Measurements from ENCODE around the gene HIP1R. TPM values are rescaled to one million over a fixed set of nuclear protein-coding genes. Genes with fewer than 3 reads are reported as not detected.

The HIP1R gene
- polyA plus RNA-seq, 3 donors: 0.09 to 0.60 TPM; not detected in 1

DNA sequence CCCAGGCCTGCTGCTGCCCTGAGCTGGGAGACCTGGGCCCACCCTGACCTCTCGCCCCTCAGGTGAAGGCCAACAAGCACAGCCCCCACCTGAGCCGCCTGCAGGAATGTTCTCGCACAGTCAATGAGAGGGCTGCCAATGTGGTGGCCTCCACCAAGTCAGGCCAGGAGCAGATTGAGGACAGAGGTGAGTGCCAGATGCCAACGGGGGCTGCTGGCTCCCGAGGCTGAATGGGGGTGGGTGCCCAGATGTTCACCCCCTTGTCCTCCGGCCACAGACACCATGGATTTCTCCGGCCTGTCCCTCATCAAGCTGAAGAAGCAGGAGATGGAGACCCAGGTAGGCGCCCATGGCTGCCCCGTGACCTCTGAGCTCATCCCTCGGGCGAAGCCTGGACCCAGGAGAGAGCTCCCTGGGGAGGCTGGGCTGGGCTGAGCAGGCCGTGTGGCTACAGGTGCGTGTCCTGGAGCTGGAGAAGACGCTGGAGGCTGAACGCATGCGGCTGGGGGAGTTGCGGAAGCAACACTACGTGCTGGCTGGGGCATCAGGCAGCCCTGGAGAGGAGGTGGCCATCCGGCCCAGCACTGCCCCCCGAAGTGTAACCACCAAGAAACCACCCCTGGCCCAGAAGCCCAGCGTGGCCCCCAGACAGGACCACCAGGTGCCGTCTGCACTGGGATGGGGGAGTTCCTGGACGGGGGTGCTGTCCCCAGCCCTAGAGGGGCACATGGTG, 25.8 kb downstream of the HIP1R start:
- TF ChIP-seq, protein P1, sequence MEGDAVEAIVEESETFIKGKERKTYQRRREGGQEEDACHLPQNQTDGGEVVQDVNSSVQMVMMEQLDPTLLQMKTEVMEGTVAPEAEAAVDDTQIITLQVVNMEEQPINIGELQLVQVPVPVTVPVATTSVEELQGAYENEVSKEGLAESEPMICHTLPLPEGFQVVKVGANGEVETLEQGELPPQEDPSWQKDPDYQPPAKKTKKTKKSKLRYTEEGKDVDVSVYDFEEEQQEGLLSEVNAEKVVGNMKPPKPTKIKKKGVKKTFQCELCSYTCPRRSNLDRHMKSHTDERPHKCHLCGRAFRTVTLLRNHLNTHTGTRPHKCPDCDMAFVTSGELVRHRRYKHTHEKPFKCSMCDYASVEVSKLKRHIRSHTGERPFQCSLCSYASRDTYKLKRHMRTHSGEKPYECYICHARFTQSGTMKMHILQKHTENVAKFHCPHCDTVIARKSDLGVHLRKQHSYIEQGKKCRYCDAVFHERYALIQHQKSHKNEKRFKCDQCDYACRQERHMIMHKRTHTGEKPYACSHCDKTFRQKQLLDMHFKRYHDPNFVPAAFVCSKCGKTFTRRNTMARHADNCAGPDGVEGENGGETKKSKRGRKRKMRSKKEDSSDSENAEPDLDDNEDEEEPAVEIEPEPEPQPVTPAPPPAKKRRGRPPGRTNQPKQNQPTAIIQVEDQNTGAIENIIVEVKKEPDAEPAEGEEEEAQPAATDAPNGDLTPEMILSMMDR (IDR thresholded peaks at IDR 0.05): no peak
- DNase-seq: no peak
- peaks cover 18 to 27% of the 10 kb centered on the region in 2 donors for H3K36me3 Mint-ChIP-seq

DNA sequence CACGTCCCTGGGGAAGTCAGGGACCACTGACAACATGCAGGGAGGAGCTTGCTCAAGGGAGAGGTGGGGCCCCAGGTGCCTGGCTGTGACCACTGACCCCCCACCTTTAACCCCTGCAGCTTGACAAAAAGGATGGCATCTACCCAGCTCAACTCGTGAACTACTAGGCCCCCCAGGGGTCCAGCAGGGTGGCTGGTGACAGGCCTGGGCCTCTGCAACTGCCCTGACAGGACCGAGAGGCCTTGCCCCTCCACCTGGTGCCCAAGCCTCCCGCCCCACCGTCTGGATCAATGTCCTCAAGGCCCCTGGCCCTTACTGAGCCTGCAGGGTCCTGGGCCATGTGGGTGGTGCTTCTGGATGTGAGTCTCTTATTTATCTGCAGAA, 26.3 kb downstream of the HIP1R start:
- no peaks in the 10 kb centered on the region for H3K4me1 Mint-ChIP-seq
- no peaks in the 10 kb centered on the region for H3K9me3 Mint-ChIP-seq
- no peak overlapping the region for H3K4me3 ChIP-seq (replicated peaks in 1 of 3; ENCODE audit: low read depth in 2 of 3, low read length in 3 of 3)
- intact Hi-C loops (cut with micrococcal nuclease): no loop called here
- H3K79me2 ChIP-seq (ENCODE audit: insufficient read depth, low read length): no peaks in the 10 kb centered on the region
- TF ChIP-seq, protein P1 (IDR thresholded peaks at IDR 0.05): no peak
- H3K27me3 ChIP-seq (ENCODE audit: control insufficient read depth in 2 of 2, insufficient read depth in 2 of 2, low read length in 2 of 2): no peaks in the 10 kb centered on the region
- no peak overlapping the region for H3K27ac ChIP-seq (ENCODE audit: low read depth in 1 of 2, low read length in 2 of 2)
- peaks cover 16 to 30% of the 10 kb centered on the region in 2 donors for H3K36me3 ChIP-seq (replicated peaks in 1 of 2; ENCODE audit: control insufficient read depth in 1 of 2, insufficient read depth in 2 of 2, low read length in 2 of 2)
- peaks cover 22 to 32% of the 10 kb centered on the region in 2 donors for H3K36me3 Mint-ChIP-seq
- no peak overlapping the region for H2AFZ ChIP-seq (ENCODE audit: insufficient read depth, low read depth, low read length, poor library complexity, severe bottlenecking)
- H3K27me3 Mint-ChIP-seq (ENCODE audit: low read depth in 3 of 3): peaks cover 0 to 2% (median 1%) of the 10 kb centered on the region in 3 donors
- no peak overlapping the region for H3K4me2 ChIP-seq (replicated peaks; ENCODE audit: extremely low read depth, low read length, poor library complexity, severe bottlenecking)
- H3K9me3 ChIP-seq (replicated peaks in 1 of 2; ENCODE audit: control insufficient read depth in 1 of 2, insufficient read depth in 1 of 2, low read length in 2 of 2): no peaks in the 10 kb centered on the region
- no peak for DNase-seq
- H3K9ac ChIP-seq (ENCODE audit: insufficient read depth, low read length, poor library complexity, severe bottlenecking): no peak overlapping the region
- WGBS (ENCODE audit: insufficient coverage): 87% methylated on average over 3 of the region's 5 CpGs
- H3K27ac Mint-ChIP-seq: peak overlapping the region in 2 of 7 donors; percentile 6 to 35
- H3K4me1 ChIP-seq (ENCODE audit: control insufficient read depth in 1 of 2, insufficient read depth in 2 of 2, low read length in 2 of 2): peaks cover 0 to 4% of the 10 kb centered on the region in 2 donors
- H3K4me3 Mint-ChIP-seq: no peak overlapping the region
- peaks cover 47% of the 10 kb centered on the region for H4K20me1 ChIP-seq (ENCODE audit: insufficient read depth, low read length)

More for the DNA sequence above, 25.8 kb downstream of the HIP1R start:
- Histone ChIP-seq H4K20me1 (ENCODE audit: insufficient read depth, low read length) (peaks cover 41% of the 10 kb centered on the region), H3K79me2 (ENCODE audit: insufficient read depth, low read length) (no peaks in the 10 kb centered on the region), H3K4me1 (ENCODE audit: control insufficient read depth in 1 of 2, insufficient read depth in 2 of 2, low read length in 2 of 2) (peaks cover 0 to 4% of the 10 kb centered on the region in 2 donors), H3K4me2 (replicated peaks; ENCODE audit: extremely low read depth, low read length, poor library complexity, severe bottlenecking) (no peak overlapping the region), H3K27ac (ENCODE audit: low read depth in 1 of 2, low read length in 2 of 2) (no peak overlapping the region), H3K9me3 (replicated peaks in 1 of 2; ENCODE audit: control insufficient read depth in 1 of 2, insufficient read depth in 1 of 2, low read length in 2 of 2) (no peaks in the 10 kb centered on the region), H3K27me3 (ENCODE audit: control insufficient read depth in 2 of 2, insufficient read depth in 2 of 2, low read length in 2 of 2) (no peaks in the 10 kb centered on the region), H3K4me3 (replicated peaks in 1 of 3; ENCODE audit: low read depth in 2 of 3, low read length in 3 of 3) (no peak overlapping the region), H3K9ac (ENCODE audit: insufficient read depth, low read length, poor library complexity, severe bottlenecking) (no peak overlapping the region), H3K36me3 (replicated peaks in 1 of 2; ENCODE audit: control insufficient read depth in 1 of 2, insufficient read depth in 2 of 2, low read length in 2 of 2) (peaks cover 11 to 24% of the 10 kb centered on the region in 2 donors), H2AFZ (ENCODE audit: insufficient read depth, low read depth, low read length, poor library complexity, severe bottlenecking) (no peak overlapping the region)
- intact Hi-C loops (cut with micrococcal nuclease): loop anchor here (1.0 kb wide), 2 partner anchors 91 to 377 kb away; no protein-coding TSS in a partner anchor
- H3K9me3 Mint-ChIP-seq: no peaks in the 10 kb centered on the region
- H3K4me1 Mint-ChIP-seq: no peaks in the 10 kb centered on the region
- H3K27ac Mint-ChIP-seq: no peak overlapping the region
- no peak overlapping the region for H3K4me3 Mint-ChIP-seq
- H3K27me3 Mint-ChIP-seq (ENCODE audit: low read depth in 3 of 3): peaks cover 0 to 3% (median 1%) of the 10 kb centered on the region in 3 donors
- 92% methylated on average over 19 of the region's 23 CpGs for WGBS (ENCODE audit: insufficient coverage)

Measured in CD14-positive monocyte (primary cell).